Measurements from ENCODE around the gene TXNDC17.
"Not testable (repeated sequence)": the region's sequence is repeated elsewhere in the genome, so short reads cannot be mapped to it uniquely, and the experiment has no call there.

The TXNDC17 gene

DNA sequence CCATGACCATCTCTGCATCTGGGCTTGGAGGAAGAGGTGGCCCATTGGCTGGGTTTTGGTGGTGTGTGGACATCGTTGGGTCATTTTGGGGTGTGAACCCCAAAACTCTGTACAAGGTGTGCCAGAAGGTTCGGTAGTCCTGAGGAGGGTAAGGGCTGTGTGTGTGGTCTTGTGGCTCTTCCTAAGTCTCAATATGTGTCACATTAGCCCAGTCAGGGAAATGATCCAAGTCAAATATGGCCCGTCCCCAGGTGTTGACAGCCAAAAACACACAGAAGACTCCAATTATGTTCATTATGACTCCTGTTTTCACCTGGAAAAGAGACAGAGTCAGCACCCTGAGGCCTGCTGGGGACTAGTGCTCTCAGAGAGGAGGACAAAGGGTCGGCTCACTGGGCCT, 45.2 kb downstream of the TXNDC17 start:
- no peak for DNase-seq

- no peak for DNase-seq
These were observed 48.1 kb downstream of the TXNDC17 start for GRCh38 chr17:6688944-6689343.

DNA sequence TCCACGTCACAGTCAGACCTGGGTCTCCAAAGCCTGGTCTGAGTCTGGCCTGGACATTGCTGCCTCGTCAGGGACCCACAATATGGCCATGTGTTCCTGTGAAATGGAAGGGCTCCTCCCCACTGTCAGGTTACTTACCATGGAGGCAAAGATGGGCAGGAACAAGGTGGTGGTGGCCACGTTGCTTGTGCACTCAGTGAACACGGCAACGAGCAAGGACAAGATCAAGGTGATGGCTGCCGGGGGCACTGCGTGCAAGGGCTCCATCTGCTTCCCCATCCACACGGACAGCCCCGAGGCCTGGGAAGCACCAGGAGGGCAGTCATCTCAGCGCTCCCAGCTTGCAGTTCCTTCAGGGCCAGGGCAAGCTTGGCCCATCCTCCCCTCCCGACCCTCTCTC, 49.8 kb downstream of the TXNDC17 start:
- no peak for DNase-seq

DNA sequence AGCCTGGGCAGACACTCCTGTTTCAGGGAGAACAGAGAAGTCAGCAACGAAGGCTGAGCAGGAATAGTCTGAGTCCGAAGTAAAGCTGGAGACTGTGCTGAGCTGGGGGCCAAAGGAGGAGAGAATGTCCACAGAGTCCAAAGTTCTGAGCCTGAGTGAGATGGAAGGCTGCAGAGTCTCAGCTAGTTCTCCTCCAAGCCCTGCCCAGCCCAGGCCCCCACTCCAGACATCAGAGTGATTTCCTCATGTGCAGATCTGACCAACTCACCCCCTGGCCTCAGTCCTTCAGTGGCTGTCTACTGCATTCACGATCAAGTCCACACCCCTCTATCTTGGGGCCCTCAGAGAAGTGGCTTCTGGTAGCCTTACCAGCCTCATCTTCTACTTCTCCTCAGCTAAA, 50.7 kb downstream of the TXNDC17 start:
- DNase-seq = no peak

GRCh38 chr17:6691958-6692357, 51.1 kb downstream of the TXNDC17 start:
- DNase-seq = not testable (repeated sequence)

Measured in NCI-H1930 (cell line).